ENCODE results near the gene AUTS2.

- TF ChIP-seq FOXM1 (IDR thresholded peaks at IDR 0.05; ENCODE audit: borderline replicate concordance) (no peak), ELF4 (IDR thresholded peaks at IDR 0.05) (no peak), FOXK2 (IDR thresholded peaks at IDR 0.05) (no peak), LEF1 (IDR thresholded peaks at IDR 0.05; ENCODE audit: borderline replicate concordance) (no peak)
Observed at GRCh38 chr7:70033226-70033625, 435.0 kb downstream of the AUTS2 start.
